Activated naive CD4-positive, alpha-beta T cell treated with anti-CD3 and anti-CD28 coated beads, Interleukin-2, amount 10 ng/mL, durations not matched to agents 7 days and 5 days (primary cell): ENCODE results near the gene PEX11G.
"Not testable (repeated sequence)": the region's sequence is repeated elsewhere in the genome, so short reads cannot be mapped to it uniquely, and the experiment has no call there.

Experiments used
- CTCF ChIA-PET: fragments of 350-600 bp; sonication (Branson Sonifier 250); formaldehyde crosslinking; loops from one replicate; lab custom pipeline; 2021; ENCODE audit warnings: antibody characterized with exemption; lab: Charles Lee
- DNase-seq: peaks from one replicate; pipeline ENCODE4 v3.0.0-alpha.2; 2020
- H3K27ac Mint-ChIP-seq: one replicate; pipeline ENCODE4 v1.8.0; 2021; ENCODE audit warnings: mild to moderate bottlenecking, moderate library complexity, mixed read lengths
- H3K27me3 Mint-ChIP-seq: one replicate; pipeline ENCODE4 v1.8.0; 2021; ENCODE audit warnings: mild to moderate bottlenecking, mixed read lengths
- H3K36me3 Mint-ChIP-seq: one replicate; pipeline ENCODE4 v1.8.0; 2021; ENCODE audit warnings: mixed read lengths
- H3K4me1 Mint-ChIP-seq: one replicate; pipeline ENCODE4 v1.8.0; 2021; ENCODE audit warnings: mixed read lengths
- H3K4me3 Mint-ChIP-seq: one replicate; pipeline ENCODE4 v1.8.0; 2021; ENCODE audit warnings: mild to moderate bottlenecking, moderate library complexity, mixed read lengths
- H3K9me3 Mint-ChIP-seq: one replicate; pipeline ENCODE4 v1.8.0; 2021; ENCODE audit warnings: mixed read lengths

The PEX11G gene

GRCh38 chr19:7455600-7456296 lies 33.1 kb downstream of the PEX11G start:
- Mint-ChIP-seq H3K4me1 (no peaks in the 10 kb centered on the region), H3K9me3 (peaks cover 17% of the 10 kb centered on the region), H3K27me3 (no peaks in the 10 kb centered on the region), H3K36me3 (peaks cover 68% of the 10 kb centered on the region), H3K27ac (peak overlapping the region; percentile 40), H3K4me3 (no peak overlapping the region)
- CTCF ChIA-PET, result no interaction called here
- DNase-seq, result no peak

- no peak overlapping the region for H3K4me3 Mint-ChIP-seq
- peaks cover 23% of the 10 kb centered on the region for H3K9me3 Mint-ChIP-seq
- no peaks in the 10 kb centered on the region for H3K4me1 Mint-ChIP-seq
- H3K36me3 Mint-ChIP-seq, result peaks cover 72% of the 10 kb centered on the region
- no peak for DNase-seq
- H3K27ac Mint-ChIP-seq, result no peak overlapping the region
- CTCF ChIA-PET, result no interaction called here
- H3K27me3 Mint-ChIP-seq, result no peaks in the 10 kb centered on the region
Observed at GRCh38 chr19:7454998-7455397, 33.8 kb downstream of the PEX11G start.

- H3K36me3 Mint-ChIP-seq, result peaks cover 69% of the 10 kb centered on the region
- H3K4me1 Mint-ChIP-seq, result no peaks in the 10 kb centered on the region
- H3K9me3 Mint-ChIP-seq, result peaks cover 23% of the 10 kb centered on the region
- H3K27me3 Mint-ChIP-seq, result no peaks in the 10 kb centered on the region
- H3K4me3 Mint-ChIP-seq, result no peak overlapping the region
- no peak for DNase-seq
- no peak overlapping the region for H3K27ac Mint-ChIP-seq
- CTCF ChIA-PET, result no interaction called here
Observed at GRCh38 chr19:7450243-7451223, 38.3 kb downstream of the PEX11G start.

GRCh38 chr19:7449391-7450070 lies 39.3 kb downstream of the PEX11G start:
- H3K4me3 Mint-ChIP-seq, H3K27me3 Mint-ChIP-seq, CTCF ChIA-PET, DNase-seq, H3K27ac Mint-ChIP-seq, H3K4me1 Mint-ChIP-seq: not testable (repeated sequence)
- H3K9me3 Mint-ChIP-seq, result peaks cover 22% of the 10 kb centered on the region
- H3K36me3 Mint-ChIP-seq, result peaks cover 62% of the 10 kb centered on the region

GRCh38 chr19:7447648-7448047 lies 41.2 kb downstream of the PEX11G start:
- peaks cover 10% of the 10 kb centered on the region for H3K9me3 Mint-ChIP-seq
- H3K36me3 Mint-ChIP-seq, result peaks cover 60% of the 10 kb centered on the region
- H3K27ac Mint-ChIP-seq, result no peak overlapping the region
- no peak overlapping the region for H3K4me3 Mint-ChIP-seq
- H3K4me1 Mint-ChIP-seq, result no peaks in the 10 kb centered on the region
- DNase-seq, result no peak
- CTCF ChIA-PET, result interaction anchor here (0.8 kb wide), 1 partner anchor 121 kb away, joined by 3 read pairs; no protein-coding TSS in a partner anchor
- H3K27me3 Mint-ChIP-seq, result no peaks in the 10 kb centered on the region

- Mint-ChIP-seq H3K27ac (no peak overlapping the region), H3K9me3 (peaks cover under 1% of the 10 kb centered on the region), H3K36me3 (peaks cover 55% of the 10 kb centered on the region), H3K4me1 (no peaks in the 10 kb centered on the region), H3K27me3 (no peaks in the 10 kb centered on the region), H3K4me3 (no peak overlapping the region)
- CTCF ChIA-PET, result no interaction called here
- DNase-seq, result no peak
Observed at GRCh38 chr19:7445104-7445503, 43.7 kb downstream of the PEX11G start.

GRCh38 chr19:7444042-7444441 lies 44.8 kb downstream of the PEX11G start:
- DNase-seq, result no peak
- CTCF ChIA-PET, result no interaction called here
- Mint-ChIP-seq H3K36me3 (peaks cover 52% of the 10 kb centered on the region), H3K4me1 (no peaks in the 10 kb centered on the region), H3K27ac (no peak overlapping the region), H3K9me3 (no peaks in the 10 kb centered on the region), H3K27me3 (no peaks in the 10 kb centered on the region), H3K4me3 (no peak overlapping the region)

GRCh38 chr19:7442423-7442822 lies 46.4 kb downstream of the PEX11G start:
- H3K9me3 Mint-ChIP-seq, result no peaks in the 10 kb centered on the region
- peak overlapping the region; percentile 70 for H3K27ac Mint-ChIP-seq
- CTCF ChIA-PET, result no interaction called here
- DNase-seq, result no peak
- no peaks in the 10 kb centered on the region for H3K4me1 Mint-ChIP-seq
- H3K27me3 Mint-ChIP-seq, result no peaks in the 10 kb centered on the region
- peaks cover 42% of the 10 kb centered on the region for H3K36me3 Mint-ChIP-seq
- no peak overlapping the region for H3K4me3 Mint-ChIP-seq

- H3K9me3 Mint-ChIP-seq, result no peaks in the 10 kb centered on the region
- H3K4me1 Mint-ChIP-seq, result no peaks in the 10 kb centered on the region
- no peak overlapping the region for H3K27ac Mint-ChIP-seq
- CTCF ChIA-PET, result no interaction called here
- peaks cover 39% of the 10 kb centered on the region for H3K36me3 Mint-ChIP-seq
- H3K27me3 Mint-ChIP-seq, result no peaks in the 10 kb centered on the region
- no peak overlapping the region for H3K4me3 Mint-ChIP-seq
- DNase-seq, result no peak
Observed at GRCh38 chr19:7441468-7442146, 47.2 kb downstream of the PEX11G start.

GRCh38 chr19:7440188-7440975 lies 48.5 kb downstream of the PEX11G start:
- Mint-ChIP-seq H3K36me3 (peaks cover 35% of the 10 kb centered on the region), H3K27me3 (no peaks in the 10 kb centered on the region)
- CTCF ChIA-PET, result no interaction called here

GRCh38 chr19:7435586-7435985 lies 53.2 kb downstream of the PEX11G start:
- Mint-ChIP-seq H3K36me3 (peaks cover 8% of the 10 kb centered on the region), H3K9me3 (no peaks in the 10 kb centered on the region), H3K27ac (no peak overlapping the region), H3K27me3 (no peaks in the 10 kb centered on the region), H3K4me3 (no peak overlapping the region), H3K4me1 (no peaks in the 10 kb centered on the region)
- DNase-seq, result no peak
- CTCF ChIA-PET, result no interaction called here

More at GRCh38 chr19:7440188-7440975, 48.5 kb downstream of the PEX11G start:
- no peaks in the 10 kb centered on the region for H3K9me3 Mint-ChIP-seq
- H3K27ac Mint-ChIP-seq, result no peak overlapping the region
- no peak for DNase-seq
- no peaks in the 10 kb centered on the region for H3K4me1 Mint-ChIP-seq
- no peak overlapping the region for H3K4me3 Mint-ChIP-seq

GRCh38 chr19:7434391-7434790 lies 54.4 kb downstream of the PEX11G start:
- H3K27me3 Mint-ChIP-seq, result no peaks in the 10 kb centered on the region
- CTCF ChIA-PET, result no interaction called here
- H3K4me1 Mint-ChIP-seq, result no peaks in the 10 kb centered on the region
- H3K36me3 Mint-ChIP-seq, result peaks cover 8% of the 10 kb centered on the region
- no peak for DNase-seq
- H3K27ac Mint-ChIP-seq, result no peak overlapping the region
- H3K4me3 Mint-ChIP-seq, result no peak overlapping the region
- H3K9me3 Mint-ChIP-seq, result no peaks in the 10 kb centered on the region

- CTCF ChIA-PET, DNase-seq, H3K27me3 Mint-ChIP-seq, H3K27ac Mint-ChIP-seq, H3K4me3 Mint-ChIP-seq, H3K9me3 Mint-ChIP-seq, H3K4me1 Mint-ChIP-seq: not testable (repeated sequence)
- peaks cover 10% of the 10 kb centered on the region for H3K36me3 Mint-ChIP-seq
Observed at GRCh38 chr19:7433456-7433855, 55.4 kb downstream of the PEX11G start.
